Kidney tubule cell (primary cell): ENCODE measurements around the gene IFNL3.
A peak's percentile ranks its signal among the peaks of the same experiment; 100 is the strongest.
"Not testable (repeated sequence)": the region's sequence is repeated elsewhere in the genome, so short reads cannot be mapped to it uniquely, and the experiment has no call there.

Experiments
- DNase-seq: peaks from one replicate; pipeline ENCODE4 v3.0.0-alpha.2; 2018; ENCODE audit warnings: low spot score

The IFNL3 gene

GRCh38 chr19:39218230-39219007 lies 26.4 kb downstream of the IFNL3 start:
- DNase-seq, result no peak

GRCh38 chr19:39217094-39217493 lies 27.7 kb downstream of the IFNL3 start:
- DNase-seq, result no peak

- DNase-seq, result not testable (repeated sequence)
Measured at GRCh38 chr19:39215323-39215722, 29.5 kb downstream of the IFNL3 start.

- no peak for DNase-seq
Measured at GRCh38 chr19:39212375-39212742, 32.4 kb downstream of the IFNL3 start.

- DNase-seq, result no peak
Measured at GRCh38 chr19:39211731-39212374, 33.0 kb downstream of the IFNL3 start.

GRCh38 chr19:39209196-39209595 lies 35.6 kb downstream of the IFNL3 start:
- DNase-seq, result no peak

- no peak for DNase-seq
Measured at GRCh38 chr19:39208175-39208795, 36.5 kb downstream of the IFNL3 start.

GRCh38 chr19:39207293-39207836 lies 37.4 kb downstream of the IFNL3 start:
- no peak for DNase-seq

GRCh38 chr19:39206122-39206521 lies 38.7 kb downstream of the IFNL3 start:
- DNase-seq, result no peak

- no peak for DNase-seq
Measured at GRCh38 chr19:39205449-39205764, 39.4 kb downstream of the IFNL3 start.

- no peak for DNase-seq
Measured at GRCh38 chr19:39203372-39204341, 41.1 kb downstream of the IFNL3 start, which contains the start of gene SYCN. SYCN (minus strand) TSS chr19:39204263; CDS start chr19:39204254, 9 bp downstream.

GRCh38 chr19:39202998-39203355 lies 41.8 kb downstream of the IFNL3 start:
- no peak for DNase-seq

- no peak for DNase-seq
Measured at GRCh38 chr19:39200803-39201115, 44.0 kb downstream of the IFNL3 start.

GRCh38 chr19:39200066-39200802 lies 44.6 kb downstream of the IFNL3 start:
- DNase-seq, result no peak

GRCh38 chr19:39199025-39199424 lies 45.8 kb downstream of the IFNL3 start:
- DNase-seq, result peak; percentile 80

GRCh38 chr19:39197808-39198207 lies 47.0 kb downstream of the IFNL3 start:
- DNase-seq, result peak; percentile 20

GRCh38 chr19:39196860-39197562 lies 47.8 kb downstream of the IFNL3 start, which contains the start of gene NCCRP1:
NCCRP1 (plus strand) TSS chr19:39196964; CDS start chr19:39196983, 19 bp downstream.
- no peak for DNase-seq

GRCh38 chr19:39196320-39196719 lies 48.5 kb downstream of the IFNL3 start:
- no peak for DNase-seq

- DNase-seq, result no peak
Measured at GRCh38 chr19:39195755-39196154, 49.1 kb downstream of the IFNL3 start.

GRCh38 chr19:39194832-39195542 lies 49.8 kb downstream of the IFNL3 start:
- peak; percentile 33 for DNase-seq
